GM12878 (cell line): ENCODE measurements around the gene PLOD3. TPM values are rescaled to one million over a fixed set of nuclear protein-coding genes. Genes with fewer than 3 reads are reported as not detected.

ENCODE experiments used
- CEBPZ ChIP-seq: fragments of 150-350 bp; IDR thresholded peaks from 2 replicates; pipeline ENCODE4 v1.6.1; 2016; ENCODE audit warnings: low read depth, low read length
- IKZF2 ChIP-seq, 2 experiments: fragments of 450-650 bp; IDR thresholded peaks; 2 replicates each; pipeline ENCODE4 v1.6.1; 2017; ENCODE audit warnings: mild to moderate bottlenecking in 2 of 2, moderate library complexity in 2 of 2
- MAX ChIP-seq: IDR thresholded peaks from 2 replicates; pipeline ENCODE4 v1.6.1; 2012; ENCODE audit warnings: low read depth, low read length, improper control_type of control experiment
- NRF1 ChIP-seq: conservative IDR thresholded peaks from 2 replicates; pipeline ENCODE4 v1.6.1; 2011; ENCODE audit warnings: mild to moderate bottlenecking, low read depth, low read length, improper control_type of control experiment
- PBX3 ChIP-seq: IDR thresholded peaks from 2 replicates; pipeline ENCODE4 v1.6.1; 2011; ENCODE audit warnings: mild to moderate bottlenecking, low read depth, low read length, moderate library complexity; ENCODE audit not compliant: insufficient replicate concordance
- PRDM15 ChIP-seq: fragments of 450-650 bp; formaldehyde crosslinking; IDR thresholded peaks from 2 replicates; pipeline ENCODE4 v1.4.0; 2020; ENCODE audit warnings: mild to moderate bottlenecking, moderate library complexity
- RELA ChIP-seq: fragments of 450-650 bp; IDR thresholded peaks from 2 replicates; pipeline ENCODE4 v1.8.0; 2014; ENCODE audit warnings: borderline replicate concordance; ENCODE audit not compliant: partially characterized antibody
- SMAD1 ChIP-seq: fragments of 450-650 bp; IDR thresholded peaks from 2 replicates; pipeline ENCODE4 v1.6.1; 2018; ENCODE audit warnings: mild to moderate bottlenecking, low read depth; ENCODE audit not compliant: partially characterized antibody
- STAT1 ChIP-seq: fragments of 450-650 bp; conservative IDR thresholded peaks from 2 replicates; pipeline ENCODE4 v1.6.1; 2014; ENCODE audit warnings: antibody characterized with exemption, mild to moderate bottlenecking
- ZBED1 ChIP-seq: IDR thresholded peaks from 2 replicates; pipeline ENCODE4 v1.6.1; 2016; ENCODE audit warnings: borderline replicate concordance
- ZNF24 ChIP-seq: fragments of 450-650 bp; IDR thresholded peaks from 2 replicates; pipeline ENCODE4 v1.6.1; 2017; ENCODE audit warnings: antibody characterized with exemption, mild to moderate bottlenecking
- ZNF384 ChIP-seq: IDR thresholded peaks from 2 replicates; pipeline ENCODE4 v1.6.1; 2012; ENCODE audit warnings: low read depth, mild to moderate bottlenecking, low read length, improper control_type of control experiment, borderline replicate concordance
- polyA plus RNA-seq, 11 experiments: library from polyadenylated mRNA; depleted of rRNA in 4 of 11; unstranded in 6 of 11; stranded (reverse) in 5 of 11; fragments of >200 nt; fragmentation: Nextera tagmentation in 4 of 11; fragmentation: Illumina TruSeq in 1 of 11; extraction: Ambion mirVana in 4 of 11; extraction: Trizol in 1 of 11; gene quantifications; 1 replicate in 1 of 11; 2 replicates in 10 of 11; pipeline versions ENCODE4 v1.2.1 to v1.2.3, GENCODE V29; 2011 to 2016; ENCODE audit warnings: inconsistent platforms in 2 of 11, missing spikeins in 2 of 11, low read depth in 1 of 11
- total RNA-seq, 4 experiments: library from RNA; depleted of rRNA in 3 of 4; stranded (reverse); fragments of >200 nt in 3 of 4; fragmentation: Illumina TruSeq in 1 of 4; extraction: Trizol in 1 of 4; gene quantifications; 2 replicates each; pipeline versions ENCODE4 v1.2.1 to v1.2.3, GENCODE V29; 2013 to 2021

Gene PLOD3
- total and polyA plus RNA-seq, 10 of the 15 experiments (the other 5 are each of a cell fraction or from before 2014, with no cell fraction given): 0.53 to 27.8 (median 15.1) TPM

- TF ChIP-seq PRDM15 (CRISPR knock-in tag) (no peak), SMAD1 (no peak), IKZF2 (IDR thresholded peaks at IDR 0.05) (no peak), CEBPZ (no peak), ZNF384 (no peak), MAX (no peak), STAT1 (no peak), ZBED1 (no peak), NRF1 (no peak), PBX3 (no peak), ZNF24 (no peak), RELA (no peak)
These were observed 9.9 kb downstream of the PLOD3 start (continued) for GRCh38 chr7:101207459-101207858.
